ENCODE data around the gene CYB5A. TPM values are rescaled to one million over a fixed set of nuclear protein-coding genes. Genes with fewer than 3 reads are reported as not detected.

Gene CYB5A
- total RNA-seq, 4 donors from 2014 or later, result 44.6 to 204 (median 51.9) TPM

GRCh38 chr18:74311000-74311399 lies 19.2 kb upstream of the CYB5A start:
- H3K27me3 ChIP-seq, result no peaks in the 10 kb centered on the region
- H3K4me3 ChIP-seq, result no peak overlapping the region
- H3K4me1 ChIP-seq, result no peaks in the 10 kb centered on the region
- intact Hi-C loops (cut with DNase I; ENCODE audit: low total_unique reads), result no loop called here
- H3K9me3 ChIP-seq, result no peaks in the 10 kb centered on the region
- TF ChIP-seq, protein P1, sequence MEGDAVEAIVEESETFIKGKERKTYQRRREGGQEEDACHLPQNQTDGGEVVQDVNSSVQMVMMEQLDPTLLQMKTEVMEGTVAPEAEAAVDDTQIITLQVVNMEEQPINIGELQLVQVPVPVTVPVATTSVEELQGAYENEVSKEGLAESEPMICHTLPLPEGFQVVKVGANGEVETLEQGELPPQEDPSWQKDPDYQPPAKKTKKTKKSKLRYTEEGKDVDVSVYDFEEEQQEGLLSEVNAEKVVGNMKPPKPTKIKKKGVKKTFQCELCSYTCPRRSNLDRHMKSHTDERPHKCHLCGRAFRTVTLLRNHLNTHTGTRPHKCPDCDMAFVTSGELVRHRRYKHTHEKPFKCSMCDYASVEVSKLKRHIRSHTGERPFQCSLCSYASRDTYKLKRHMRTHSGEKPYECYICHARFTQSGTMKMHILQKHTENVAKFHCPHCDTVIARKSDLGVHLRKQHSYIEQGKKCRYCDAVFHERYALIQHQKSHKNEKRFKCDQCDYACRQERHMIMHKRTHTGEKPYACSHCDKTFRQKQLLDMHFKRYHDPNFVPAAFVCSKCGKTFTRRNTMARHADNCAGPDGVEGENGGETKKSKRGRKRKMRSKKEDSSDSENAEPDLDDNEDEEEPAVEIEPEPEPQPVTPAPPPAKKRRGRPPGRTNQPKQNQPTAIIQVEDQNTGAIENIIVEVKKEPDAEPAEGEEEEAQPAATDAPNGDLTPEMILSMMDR (IDR thresholded peaks at IDR 0.05), result no peak
- TF ChIP-seq POLR2A (IDR thresholded peaks at IDR 0.05), result no peak
- no peak overlapping the region for H3K27ac ChIP-seq
- H3K36me3 ChIP-seq, result no peaks in the 10 kb centered on the region
- DNase-seq, result no peak

GRCh38 chr18:74310411-74310810 lies 18.6 kb upstream of the CYB5A start:
- Histone ChIP-seq H3K27me3 (no peaks in the 10 kb centered on the region), H3K9me3 (no peaks in the 10 kb centered on the region), H3K4me3 (no peak overlapping the region), H3K27ac (no peak overlapping the region), H3K4me1 (no peaks in the 10 kb centered on the region), H3K36me3 (no peaks in the 10 kb centered on the region)
- intact Hi-C loops (cut with DNase I; ENCODE audit: low total_unique reads), result no loop called here
- DNase-seq, result no peak
- TF ChIP-seq, protein P1 (IDR thresholded peaks at IDR 0.05), result peak in 1 of 4 experiments; percentile 16
- TF ChIP-seq POLR2A (IDR thresholded peaks at IDR 0.05), result no peak

- TF ChIP-seq, protein P1 (IDR thresholded peaks at IDR 0.05), result no peak
- no peak for TF ChIP-seq POLR2A (IDR thresholded peaks at IDR 0.05)
- Histone ChIP-seq H3K27ac (no peak overlapping the region), H3K4me1 (no peaks in the 10 kb centered on the region), H3K36me3 (no peaks in the 10 kb centered on the region), H3K27me3 (no peaks in the 10 kb centered on the region), H3K9me3 (peaks cover 0 to under 1% of the 10 kb centered on the region in 2 donors), H3K4me3 (no peak overlapping the region)
- intact Hi-C loops (cut with DNase I; ENCODE audit: low total_unique reads), result no loop called here
- no peak for DNase-seq
These were observed 12.2 kb upstream of the CYB5A start for GRCh38 chr18:74303936-74304335.

DNA sequence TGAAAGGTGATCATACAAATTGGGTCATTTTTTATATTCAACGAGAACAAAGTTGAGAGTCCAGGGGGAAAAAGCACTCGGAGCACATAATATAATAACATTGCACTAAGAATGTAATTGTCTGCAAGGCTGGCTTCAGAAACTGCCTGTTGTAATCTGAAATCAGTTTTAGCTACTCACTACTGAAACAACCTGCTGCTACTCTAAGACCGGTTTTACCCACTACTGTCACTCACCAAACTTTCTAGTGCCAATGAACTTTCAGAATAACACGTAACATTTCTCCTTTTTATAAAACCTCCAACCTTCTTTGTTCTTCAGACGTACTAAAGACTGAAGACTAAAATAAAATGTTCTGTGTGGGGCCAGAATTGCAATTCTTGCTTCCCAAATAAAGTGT lies 11.5 kb upstream of the CYB5A start:
- H3K36me3 ChIP-seq, result no peaks in the 10 kb centered on the region
- no peaks in the 10 kb centered on the region for H3K27me3 ChIP-seq
- intact Hi-C loops (cut with DNase I; ENCODE audit: low total_unique reads), result no loop called here
- DNase-seq, result no peak
- H3K9me3 ChIP-seq, result peaks cover 0 to 5% of the 10 kb centered on the region in 2 donors
- H3K4me3 ChIP-seq, result no peak overlapping the region
- no peaks in the 10 kb centered on the region for H3K4me1 ChIP-seq
- H3K27ac ChIP-seq, result no peak overlapping the region
- TF ChIP-seq, protein P1 (IDR thresholded peaks at IDR 0.05), result no peak
- no peak for TF ChIP-seq POLR2A (IDR thresholded peaks at IDR 0.05)

- H3K27ac ChIP-seq, result no peak overlapping the region
- peaks cover 0 to 5% of the 10 kb centered on the region in 2 donors for H3K9me3 ChIP-seq
- TF ChIP-seq POLR2A (IDR thresholded peaks at IDR 0.05), result no peak
- TF ChIP-seq, protein P1 (IDR thresholded peaks at IDR 0.05), result no peak
- DNase-seq, result no peak
- H3K4me1 ChIP-seq, result no peaks in the 10 kb centered on the region
- H3K27me3 ChIP-seq, result no peaks in the 10 kb centered on the region
- no peak overlapping the region for H3K4me3 ChIP-seq
- no peaks in the 10 kb centered on the region for H3K36me3 ChIP-seq
- intact Hi-C loops (cut with DNase I; ENCODE audit: low total_unique reads), result no loop called here
These were observed 8.0 kb upstream of the CYB5A start for GRCh38 chr18:74299746-74300145.

Data from uterus (tissue), 4 donors.